ENCODE data around the gene EPHA7.

EPHA7 gene

DNA sequence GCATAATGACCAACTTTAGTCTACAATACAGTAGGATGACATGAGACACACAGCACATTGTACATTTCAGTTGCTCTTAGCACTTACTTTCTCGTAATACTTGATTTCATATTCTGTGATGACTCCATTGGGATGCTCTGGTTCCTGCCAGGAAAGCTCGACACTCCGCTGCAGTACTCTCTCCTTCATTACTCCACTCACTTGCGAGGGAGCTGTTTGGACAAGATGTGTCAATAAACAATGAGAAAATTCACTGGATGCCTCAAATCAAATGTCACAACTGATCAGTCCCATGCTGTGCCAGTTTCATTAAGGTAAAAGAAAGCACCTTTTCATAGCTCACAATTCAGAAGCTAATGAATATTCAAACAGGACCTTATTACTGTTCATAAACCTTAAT lies 147.1 kb downstream of the EPHA7 start:
- ChIA-PET CTCF (no interaction called here), POLR2A (no interaction called here)
- DNase-seq (ENCODE audit: low read depth, low spot score): no peak
- H3K4me3 ChIP-seq (ENCODE audit: low read depth, low read length): no peak overlapping the region
- no peak for TF ChIP-seq CTCF (IDR thresholded peaks at IDR 0.05; ENCODE audit: insufficient read depth, low read length, missing control alignments)

DNA sequence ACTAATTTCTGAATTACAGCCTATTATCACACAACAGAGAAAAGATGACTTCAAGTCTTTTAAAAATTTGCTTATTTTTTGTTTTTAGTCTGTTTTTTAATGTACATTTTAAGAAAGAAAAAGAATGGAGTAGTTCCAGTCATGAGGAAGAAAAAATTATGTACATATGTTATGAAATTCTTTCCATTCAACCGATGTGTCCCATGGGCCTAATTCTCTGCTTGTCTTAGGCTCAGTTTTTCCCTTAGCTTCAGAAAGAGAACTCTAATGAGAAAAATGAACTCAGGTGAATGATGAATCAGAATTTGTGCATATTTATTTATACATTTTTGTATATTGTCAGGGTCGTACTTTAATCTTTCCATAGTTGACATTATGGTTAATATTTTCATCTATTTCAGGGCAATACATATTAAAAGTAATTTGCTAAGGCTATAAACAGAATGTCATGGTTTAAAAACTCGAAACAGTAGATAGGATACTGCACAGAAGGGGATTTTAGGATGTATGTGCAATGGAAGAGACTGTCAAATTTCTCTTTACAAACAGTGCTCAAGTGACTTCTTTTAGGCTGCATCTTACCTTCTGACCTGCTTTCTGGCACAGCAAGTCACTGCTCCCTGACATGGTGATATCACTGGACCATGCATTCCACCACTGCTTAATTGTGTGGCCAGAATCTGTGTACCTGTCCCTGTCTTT lies 153.1 kb downstream of the EPHA7 start:
- TF ChIP-seq CTCF (IDR thresholded peaks at IDR 0.05; ENCODE audit: insufficient read depth, low read length, missing control alignments): no peak
- CTCF ChIA-PET: no interaction called here
- no peak overlapping the region for H3K4me3 ChIP-seq (ENCODE audit: low read depth, low read length)
- POLR2A ChIA-PET: no interaction called here
- DNase-seq (ENCODE audit: low read depth, low spot score): no peak

- no peak for DNase-seq (ENCODE audit: low read depth, low spot score)
- no peak for TF ChIP-seq CTCF (IDR thresholded peaks at IDR 0.05; ENCODE audit: insufficient read depth, low read length, missing control alignments)
- ChIA-PET POLR2A (no interaction called here), CTCF (no interaction called here)
- H3K4me3 ChIP-seq (ENCODE audit: low read depth, low read length): no peak overlapping the region
Measured at GRCh38 chr6:93260881-93261280, 158.5 kb downstream of the EPHA7 start.

- CTCF ChIA-PET: no interaction called here
- no peak for TF ChIP-seq CTCF (IDR thresholded peaks at IDR 0.05; ENCODE audit: insufficient read depth, low read length, missing control alignments)
- DNase-seq (ENCODE audit: low read depth, low spot score): no peak
- H3K4me3 ChIP-seq (ENCODE audit: low read depth, low read length): no peak overlapping the region
- POLR2A ChIA-PET: no interaction called here
Measured at GRCh38 chr6:93259332-93259731, 160.0 kb downstream of the EPHA7 start.

DNA sequence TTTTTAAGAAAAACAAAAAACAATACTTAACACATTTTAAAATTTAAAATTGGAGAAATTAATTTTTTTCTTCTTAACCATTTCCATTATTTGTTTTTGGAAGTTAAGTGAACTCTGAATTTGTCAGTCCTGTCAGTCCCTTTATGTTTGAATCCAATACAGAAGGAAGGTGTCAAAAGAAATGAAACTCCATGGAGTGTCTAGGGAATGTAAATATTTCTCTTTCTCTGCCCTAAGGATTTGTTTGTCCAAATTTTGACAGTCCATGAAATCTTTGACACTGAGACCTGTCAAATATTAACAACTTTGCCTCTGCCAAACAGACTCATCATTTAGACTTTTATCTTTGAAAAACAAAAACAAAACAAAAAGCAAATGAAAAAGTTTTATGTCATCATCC lies 166.4 kb downstream of the EPHA7 start:
- no peak for DNase-seq (ENCODE audit: low read depth, low spot score)
- POLR2A ChIA-PET: no interaction called here

DNA sequence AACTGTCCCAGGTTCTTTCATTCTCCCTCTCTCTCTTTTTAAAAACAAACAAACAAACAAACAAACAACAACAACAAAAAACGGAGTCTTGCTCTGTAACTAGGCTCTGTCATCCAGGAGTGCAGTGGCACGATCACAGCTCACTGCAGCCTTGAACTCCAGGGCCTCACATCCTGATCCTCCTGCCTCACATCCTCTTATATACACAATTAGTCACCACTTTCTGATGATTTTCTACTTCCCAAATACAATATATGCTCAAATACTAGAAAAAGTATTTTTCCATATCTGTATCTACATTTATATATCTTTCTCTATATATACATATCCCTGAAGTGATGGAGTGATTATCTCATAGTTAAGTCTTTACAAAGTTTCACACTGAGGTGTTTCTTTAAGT lies 170.7 kb downstream of the EPHA7 start:
- TF ChIP-seq CTCF (IDR thresholded peaks at IDR 0.05; ENCODE audit: insufficient read depth, low read length, missing control alignments): no peak
- no peak for DNase-seq (ENCODE audit: low read depth, low spot score)
- no peak overlapping the region for H3K4me3 ChIP-seq (ENCODE audit: low read depth, low read length)
- POLR2A ChIA-PET: no interaction called here
- CTCF ChIA-PET: no interaction called here

More for the DNA sequence above, 166.4 kb downstream of the EPHA7 start:
- H3K4me3 ChIP-seq (ENCODE audit: low read depth, low read length): no peak overlapping the region
- CTCF ChIA-PET: no interaction called here
- TF ChIP-seq CTCF (IDR thresholded peaks at IDR 0.05; ENCODE audit: insufficient read depth, low read length, missing control alignments): no peak
